Endodermal cell (in vitro differentiated cells): Measurements from ENCODE around the gene TPGS1. TPM values are rescaled to one million over a fixed set of nuclear protein-coding genes. Genes with fewer than 3 reads are reported as not detected.
A peak's percentile ranks its signal among the peaks of the same experiment; 100 is the strongest.

Experiments used
- DNase-seq: peaks from one replicate; pipeline ENCODE4 v3.0.0-alpha.2; 2017
- H3K27ac ChIP-seq: 2 replicates; pipeline ENCODE4 v1.5.1; 2013; ENCODE audit warnings: mild to moderate bottlenecking, low read depth, low read length, moderate library complexity
- H3K27me3 ChIP-seq: 2 replicates; pipeline ENCODE4 v1.6.1; 2013; ENCODE audit warnings: mild to moderate bottlenecking, low read length, moderate library complexity; ENCODE audit not compliant: insufficient read depth, control insufficient read depth, poor library complexity, severe bottlenecking
- H3K36me3 ChIP-seq: 2 replicates; pipeline ENCODE4 v1.7.0; 2013; ENCODE audit warnings: mild to moderate bottlenecking, low read length, moderate library complexity; ENCODE audit not compliant: control insufficient read depth, insufficient read depth
- H3K4me1 ChIP-seq: one replicate; pipeline ENCODE4 v1.7.0; 2013; ENCODE audit warnings: low read length; ENCODE audit not compliant: control insufficient read depth, insufficient read depth
- H3K4me3 ChIP-seq: 2 replicates; pipeline ENCODE4 v1.5.1; 2013; ENCODE audit warnings: mild to moderate bottlenecking, low read length, moderate library complexity
- H3K9ac ChIP-seq: 2 replicates; pipeline ENCODE4 v1.6.1; 2013; ENCODE audit warnings: mild to moderate bottlenecking, low read length, moderate library complexity; ENCODE audit not compliant: poor library complexity, severe bottlenecking; ENCODE audit errors: extremely low read depth
- H3K9me3 ChIP-seq: 2 replicates; pipeline ENCODE4 v1.6.1; 2013; ENCODE audit warnings: mild to moderate bottlenecking, low read length, moderate library complexity; ENCODE audit not compliant: control insufficient read depth
- H3K27ac Mint-ChIP-seq: 2 replicates; pipeline ENCODE4 v1.8.0; 2020; ENCODE audit warnings: mixed read lengths
- H3K27me3 Mint-ChIP-seq: 2 replicates; pipeline ENCODE4 v1.8.0; 2021; ENCODE audit warnings: mild to moderate bottlenecking, mixed read lengths; ENCODE audit not compliant: insufficient read depth
- H3K36me3 Mint-ChIP-seq: 2 replicates; pipeline ENCODE4 v1.8.0; 2020; ENCODE audit warnings: low read depth, mixed read lengths
- H3K4me1 Mint-ChIP-seq: 2 replicates; pipeline ENCODE4 v1.8.0; 2020; ENCODE audit warnings: mixed read lengths
- H3K4me3 Mint-ChIP-seq: 2 replicates; pipeline ENCODE4 v1.8.0; 2020; ENCODE audit warnings: mild to moderate bottlenecking, moderate library complexity, mixed read lengths
- H3K9me3 Mint-ChIP-seq: 2 replicates; pipeline ENCODE4 v1.8.0; 2020; ENCODE audit warnings: mild to moderate bottlenecking, mixed read lengths
- WGBS, 2 experiments: methylation state at CpG; one replicate each; pipeline versions ENCODE4 v1.1.5 to v1.1.7; 2013; ENCODE audit warnings: missing lambda C conversion rate in 2 of 2, mixed read lengths in 1 of 2; ENCODE audit not compliant: insufficient coverage in 1 of 2, insufficient read length in 1 of 2; 5-methylcytosine and 5-hydroxymethylcytosine counted together
- total RNA-seq, 2 donors: library from RNA; stranded (reverse); fragmentation: NEBNext Ultra II Directional in 1 of 2; extraction: Animal tissue kit (Norgen Biotek cat#: 25700) in 1 of 2; gene quantifications; 2 replicates in 1 of 2; 3 replicates in 1 of 2; pipeline ENCODE4 v1.2.1, GENCODE V29; 2021
- TF ChIP-seq, protein P1 (sequence below): fragments of 200-600 bp; sonication (generic); conservative IDR thresholded peaks from 2 replicates; pipeline ENCODE4 v1.5.0; 2021; ENCODE audit warnings: antibody characterized with exemption, mild to moderate bottlenecking

The TPGS1 gene
- total RNA-seq, 2 donors from 2014 or later = 11.7 to 13.0 TPM

GRCh38 chr19:460877-461720 lies 46.2 kb upstream of the TPGS1 start, which contains the start of gene SHC2:
Gene SHC2 (minus strand): TSS chr19:461033. CDS start chr19:460996, 37 bp downstream.
- WGBS, 2 experiments = 1% methylated on average over 9 to 78 of the region's 85 CpGs
- Mint-ChIP-seq H3K4me3 (peak within 1 kb of the TSS; percentile 79), H3K36me3 (peaks cover 11% of the 10 kb centered on the region), H3K27ac (peak within 1 kb of the TSS; percentile 94), H3K27me3 (peaks cover 7% of the 10 kb centered on the region), H3K9me3 (no peaks in the 10 kb centered on the region), H3K4me1 (peaks cover 3% of the 10 kb centered on the region)
- no peak for DNase-seq
- H3K27ac ChIP-seq = peak within 1 kb of the TSS; percentile 89
- TF ChIP-seq, protein P1, sequence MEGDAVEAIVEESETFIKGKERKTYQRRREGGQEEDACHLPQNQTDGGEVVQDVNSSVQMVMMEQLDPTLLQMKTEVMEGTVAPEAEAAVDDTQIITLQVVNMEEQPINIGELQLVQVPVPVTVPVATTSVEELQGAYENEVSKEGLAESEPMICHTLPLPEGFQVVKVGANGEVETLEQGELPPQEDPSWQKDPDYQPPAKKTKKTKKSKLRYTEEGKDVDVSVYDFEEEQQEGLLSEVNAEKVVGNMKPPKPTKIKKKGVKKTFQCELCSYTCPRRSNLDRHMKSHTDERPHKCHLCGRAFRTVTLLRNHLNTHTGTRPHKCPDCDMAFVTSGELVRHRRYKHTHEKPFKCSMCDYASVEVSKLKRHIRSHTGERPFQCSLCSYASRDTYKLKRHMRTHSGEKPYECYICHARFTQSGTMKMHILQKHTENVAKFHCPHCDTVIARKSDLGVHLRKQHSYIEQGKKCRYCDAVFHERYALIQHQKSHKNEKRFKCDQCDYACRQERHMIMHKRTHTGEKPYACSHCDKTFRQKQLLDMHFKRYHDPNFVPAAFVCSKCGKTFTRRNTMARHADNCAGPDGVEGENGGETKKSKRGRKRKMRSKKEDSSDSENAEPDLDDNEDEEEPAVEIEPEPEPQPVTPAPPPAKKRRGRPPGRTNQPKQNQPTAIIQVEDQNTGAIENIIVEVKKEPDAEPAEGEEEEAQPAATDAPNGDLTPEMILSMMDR = no peak
- H3K27me3 ChIP-seq = no peaks in the 10 kb centered on the region
- no peaks in the 10 kb centered on the region for H3K9me3 ChIP-seq
- H3K4me3 ChIP-seq = peak within 1 kb of the TSS; percentile 86
- H3K36me3 ChIP-seq = no peaks in the 10 kb centered on the region
- H3K4me1 ChIP-seq = no peaks in the 10 kb centered on the region
- H3K9ac ChIP-seq = peak within 1 kb of the TSS; percentile 86

DNA sequence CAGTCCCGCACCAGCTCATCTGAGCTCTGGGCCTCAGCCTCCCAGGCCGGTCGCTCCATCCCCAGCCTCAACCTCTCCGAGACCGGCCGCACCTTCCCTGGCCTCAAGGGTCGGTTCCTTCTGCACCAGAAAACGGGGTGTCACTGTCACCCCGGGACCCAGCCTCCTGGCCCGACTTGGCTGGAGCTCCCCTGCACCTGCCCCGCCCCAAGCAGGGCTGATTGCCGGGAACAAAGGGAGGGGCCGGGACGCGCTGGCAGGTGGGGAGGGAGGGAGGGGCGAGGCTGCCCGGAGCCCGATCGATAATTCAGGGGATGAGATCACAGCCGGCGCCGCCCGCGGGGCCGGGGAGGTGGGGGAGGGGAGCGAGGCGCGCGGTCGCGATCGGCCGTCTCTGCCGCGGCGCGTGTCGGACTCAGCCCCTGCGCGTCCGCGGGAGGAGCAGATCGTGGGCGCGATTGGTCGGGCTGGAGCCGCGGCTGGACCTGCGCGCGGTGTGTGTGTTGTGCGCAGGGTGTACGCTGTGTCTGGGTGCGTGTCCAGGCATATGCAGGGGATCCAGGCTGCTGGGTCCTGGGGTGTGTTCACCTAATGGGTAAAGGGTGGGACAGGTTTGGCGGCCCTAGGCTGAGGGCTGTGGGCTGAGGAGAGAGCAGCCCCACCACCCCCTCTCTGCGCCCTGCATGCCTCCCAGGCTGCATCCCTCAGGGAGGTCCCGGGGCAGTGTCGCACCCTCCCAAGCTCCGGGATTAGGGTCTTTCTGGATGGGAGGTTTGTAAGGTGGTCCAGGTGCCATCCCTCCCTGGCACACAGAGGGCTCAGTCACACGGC lies 45.4 kb upstream of the TPGS1 start:
- peak overlapping the region; percentile 65 for H3K4me3 Mint-ChIP-seq
- 11 to 23% methylated on average over 12 to 59 of the region's 60 CpGs for WGBS, 2 experiments
- peaks cover 3% of the 10 kb centered on the region for H3K4me1 Mint-ChIP-seq
- peak overlapping the region; percentile 76 for H3K4me3 ChIP-seq
- H3K27ac Mint-ChIP-seq = peak overlapping the region; percentile 44
- peaks cover 6% of the 10 kb centered on the region for H3K36me3 Mint-ChIP-seq
- peak; percentile 90 for DNase-seq
- no peaks in the 10 kb centered on the region for H3K27me3 ChIP-seq
- TF ChIP-seq, protein P1 = no peak
- H3K27ac ChIP-seq = no peak overlapping the region
- H3K27me3 Mint-ChIP-seq = peaks cover 7% of the 10 kb centered on the region
- H3K4me1 ChIP-seq = no peaks in the 10 kb centered on the region
- H3K36me3 ChIP-seq = no peaks in the 10 kb centered on the region
- H3K9me3 Mint-ChIP-seq = no peaks in the 10 kb centered on the region
- peak overlapping the region; percentile 44 for H3K9ac ChIP-seq
- H3K9me3 ChIP-seq = no peaks in the 10 kb centered on the region

DNA sequence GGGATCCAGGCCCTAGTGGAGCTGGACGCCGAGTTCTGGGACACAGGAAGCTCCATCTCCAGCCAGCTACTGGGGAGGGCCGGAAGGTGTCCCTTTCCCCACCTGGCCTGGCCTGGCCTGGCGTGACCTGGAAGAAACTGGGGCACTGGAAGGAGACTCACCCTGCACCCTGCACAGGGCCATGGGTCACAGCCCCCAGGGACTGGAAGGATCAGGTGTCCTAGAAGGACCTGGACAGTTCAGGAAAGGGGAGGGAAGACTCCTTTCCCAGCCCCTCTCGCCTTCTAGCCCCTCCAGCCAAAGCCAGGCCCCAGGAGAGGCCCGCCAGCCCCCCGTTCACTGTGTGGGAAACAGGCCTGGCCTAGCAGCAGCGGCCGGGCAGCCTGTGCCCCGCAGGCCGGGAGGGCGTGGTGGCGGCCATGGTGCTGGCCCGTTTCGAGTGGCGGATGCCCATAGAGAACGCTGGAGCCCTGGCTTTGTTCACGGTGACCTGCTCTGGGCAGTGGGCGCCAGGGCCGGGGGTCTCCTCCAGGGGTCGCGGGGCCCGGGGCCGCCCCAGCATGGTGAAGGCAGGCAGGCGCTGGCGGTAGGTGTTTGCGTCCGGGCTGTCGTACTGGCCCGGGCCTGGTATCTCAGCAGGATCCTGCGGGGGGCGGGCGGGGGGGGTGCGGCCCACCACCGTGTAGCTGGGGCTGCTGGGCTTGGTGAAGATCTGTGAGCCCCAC lies 43.7 kb upstream of the TPGS1 start:
- no peaks in the 10 kb centered on the region for H3K4me1 ChIP-seq
- TF ChIP-seq, protein P1 = no peak
- no peaks in the 10 kb centered on the region for H3K27me3 ChIP-seq
- H3K36me3 ChIP-seq = no peaks in the 10 kb centered on the region
- DNase-seq = peak; percentile 38
- no peaks in the 10 kb centered on the region for H3K36me3 Mint-ChIP-seq
- H3K27ac Mint-ChIP-seq = no peak overlapping the region
- no peak overlapping the region for H3K4me3 Mint-ChIP-seq
- 92 to 94% methylated on average over 24 to 35 of the region's 35 CpGs for WGBS, 2 experiments
- H3K27me3 Mint-ChIP-seq = peaks cover 12% of the 10 kb centered on the region
- peaks cover 3% of the 10 kb centered on the region for H3K4me1 Mint-ChIP-seq
- H3K4me3 ChIP-seq = no peak overlapping the region
- no peak overlapping the region for H3K27ac ChIP-seq
- H3K9ac ChIP-seq = no peak overlapping the region
- H3K9me3 ChIP-seq = no peaks in the 10 kb centered on the region
- no peaks in the 10 kb centered on the region for H3K9me3 Mint-ChIP-seq
